CD14-positive monocyte (primary cell): ENCODE results near the gene FOXL2NB. TPM values are rescaled to one million over a fixed set of nuclear protein-coding genes. Genes with fewer than 3 reads are reported as not detected.

Experiments used
- DNase-seq, 3 donors: peaks; one replicate each; pipeline ENCODE4 v3.0.0-alpha.2; 2011 to 2022
- H2AFZ ChIP-seq: 2 replicates; pipeline ENCODE4 v1.6.0; 2012; ENCODE audit warnings: mild to moderate bottlenecking, low read depth, low read length, inconsistent platforms; ENCODE audit not compliant: insufficient read depth, poor library complexity, severe bottlenecking
- H3K27ac ChIP-seq, 2 donors: 1 replicate in 1 of 2; 2 replicates in 1 of 2; pipeline ENCODE4 v1.5.1; 2012 to 2013; ENCODE audit warnings: low read length in 2 of 2, control low read depth in 1 of 2, inconsistent platforms in 1 of 2, low read depth in 1 of 2, mild to moderate bottlenecking in 1 of 2
- H3K27me3 ChIP-seq, 2 donors: one replicate each; pipeline versions ENCODE4 v1.6.0 to v1.6.1; 2011 to 2013; ENCODE audit warnings: low read length in 2 of 2; ENCODE audit not compliant: control insufficient read depth in 2 of 2, insufficient read depth in 2 of 2
- H3K36me3 ChIP-seq, 2 donors: replicated peaks in 1 of 2; 1 replicate in 1 of 2; 2 replicates in 1 of 2; pipeline versions ENCODE4 v1.5.1 to v1.6.1; 2012 to 2013; ENCODE audit warnings: low read length in 2 of 2, control low read depth in 1 of 2, inconsistent platforms in 1 of 2, mild to moderate bottlenecking in 1 of 2; ENCODE audit not compliant: insufficient read depth in 2 of 2, control insufficient read depth in 1 of 2
- H3K4me1 ChIP-seq, 2 donors: 1 replicate in 1 of 2; 2 replicates in 1 of 2; pipeline versions ENCODE4 v1.5.1 to v1.6.1; 2012 to 2013; ENCODE audit warnings: low read length in 2 of 2, control low read depth in 1 of 2, inconsistent platforms in 1 of 2, mild to moderate bottlenecking in 1 of 2, moderate library complexity in 1 of 2; ENCODE audit not compliant: insufficient read depth in 2 of 2, control insufficient read depth in 1 of 2
- H3K4me2 ChIP-seq: replicated peaks from 2 replicates; pipeline ENCODE3; 2012; ENCODE audit warnings: low read length, moderate library complexity, mild to moderate bottlenecking; ENCODE audit not compliant: poor library complexity, severe bottlenecking; ENCODE audit errors: extremely low read depth
- H3K4me3 ChIP-seq, 3 experiments: fragments of 200-600 bp in 1 of 3; sonication (generic) in 1 of 3; replicated peaks in 1 of 3; 1 replicate in 2 of 3; 2 replicates in 1 of 3; pipeline ENCODE4 v1.5.1; 2011 to 2013; ENCODE audit warnings: low read length in 3 of 3, mild to moderate bottlenecking in 3 of 3, control low read depth in 2 of 3, low read depth in 2 of 3, inconsistent platforms in 1 of 3, moderate library complexity in 1 of 3
- H3K79me2 ChIP-seq: 2 replicates; pipeline ENCODE4 v1.6.0; 2012; ENCODE audit warnings: mild to moderate bottlenecking, control low read depth, inconsistent platforms, low read length, moderate library complexity; ENCODE audit not compliant: insufficient read depth
- H3K9ac ChIP-seq: 2 replicates; pipeline ENCODE4 v1.6.0; 2017; ENCODE audit warnings: low read length, mild to moderate bottlenecking; ENCODE audit not compliant: insufficient read depth, poor library complexity, severe bottlenecking
- H3K9me3 ChIP-seq, 2 donors: replicated peaks in 1 of 2; 1 replicate in 1 of 2; 2 replicates in 1 of 2; pipeline versions ENCODE4 v1.5.1 to v1.6.1; 2012 to 2013; ENCODE audit warnings: low read length in 2 of 2, control low read depth in 1 of 2; ENCODE audit not compliant: control insufficient read depth in 1 of 2, insufficient read depth in 1 of 2
- H4K20me1 ChIP-seq: 2 replicates; pipeline ENCODE4 v1.6.0; 2012; ENCODE audit warnings: mild to moderate bottlenecking, low read length, control low read depth, moderate library complexity; ENCODE audit not compliant: insufficient read depth
- H3K27ac Mint-ChIP-seq, 7 donors: one replicate each; pipeline ENCODE4 v1.8.0; 2020; ENCODE audit warnings: mild to moderate bottlenecking in 7 of 7, mixed read lengths in 7 of 7, moderate library complexity in 6 of 7, inconsistent platforms in 2 of 7
- H3K27me3 Mint-ChIP-seq, 3 donors: one replicate each; pipeline ENCODE4 v1.8.0; 2021 to 2022; ENCODE audit warnings: low read depth in 3 of 3, mild to moderate bottlenecking in 3 of 3, mixed read lengths in 3 of 3, moderate library complexity in 3 of 3, inconsistent platforms in 1 of 3
- H3K36me3 Mint-ChIP-seq, 2 donors: one replicate each; pipeline ENCODE4 v1.8.0; 2020; ENCODE audit warnings: mixed read lengths in 2 of 2, inconsistent platforms in 1 of 2, mild to moderate bottlenecking in 1 of 2
- H3K4me1 Mint-ChIP-seq: one replicate; pipeline ENCODE4 v1.8.0; 2020; ENCODE audit warnings: mild to moderate bottlenecking, mixed read lengths
- H3K4me3 Mint-ChIP-seq, 2 donors: one replicate each; pipeline ENCODE4 v1.8.0; 2020; ENCODE audit warnings: mild to moderate bottlenecking in 2 of 2, mixed read lengths in 2 of 2, moderate library complexity in 1 of 2
- H3K9me3 Mint-ChIP-seq, 7 donors: one replicate each; pipeline ENCODE4 v1.8.0; 2020 to 2022; ENCODE audit warnings: mixed read lengths in 7 of 7, mild to moderate bottlenecking in 6 of 7, moderate library complexity in 6 of 7, inconsistent platforms in 2 of 7
- CTCF ChIP-seq: fragments of 200-600 bp; IDR thresholded peaks from one replicate; pipeline ENCODE4 v1.8.0; 2022; ENCODE audit warnings: antibody characterized with exemption, mild to moderate bottlenecking
- WGBS: methylation state at CpG from one replicate; pipeline ENCODE4 v1.1.5; 2013; ENCODE audit warnings: missing lambda C conversion rate; ENCODE audit not compliant: insufficient coverage; 5-methylcytosine and 5-hydroxymethylcytosine counted together
- intact Hi-C, 2 donors: fragments of 100-400 bp; cut with micrococcal nuclease; formaldehyde crosslinking; loops; one replicate each; pipeline versions ENCODE4 v1.15.0 to v1.15.1; 2023
- polyA plus RNA-seq, 3 donors: library from polyadenylated mRNA; depleted of rRNA in 1 of 3; unstranded in 2 of 3; stranded (reverse) in 1 of 3; fragments of 300-500 nt in 2 of 3; fragments of >200 nt in 1 of 3; fragmentation: Illumina TruSeq in 2 of 3; gene quantifications; 1 replicate in 2 of 3; 2 replicates in 1 of 3; pipeline ENCODE4 v1.2.3, GENCODE V29; 2012 to 2021

Gene FOXL2NB
- polyA plus RNA-seq, 3 donors: not detected

GRCh38 chr3:138898301-138898700, 48.7 kb upstream of the FOXL2NB start:
- Mint-ChIP-seq H3K9me3 (no peaks in the 10 kb centered on the region), H3K4me3 (no peak overlapping the region), H3K27me3 (peaks cover 0 to 8% (median 2%) of the 10 kb centered on the region in 3 donors), H3K4me1 (peaks cover 45% of the 10 kb centered on the region), H3K27ac (no peak overlapping the region), H3K36me3 (no peaks in the 10 kb centered on the region)
- no peak for DNase-seq
- Histone ChIP-seq H3K79me2 (no peaks in the 10 kb centered on the region), H3K4me1 (peaks cover 24 to 32% of the 10 kb centered on the region in 2 donors), H2AFZ (no peak overlapping the region), H3K4me2 (no peak overlapping the region), H3K27me3 (no peaks in the 10 kb centered on the region), H4K20me1 (no peaks in the 10 kb centered on the region), H3K9ac (no peak overlapping the region), H3K9me3 (no peaks in the 10 kb centered on the region), H3K36me3 (no peaks in the 10 kb centered on the region), H3K4me3 (no peak overlapping the region), H3K27ac (no peak overlapping the region)
- intact Hi-C loops: no loop called here
- no CpG with 5 or more reads among the region's 1 CpG for WGBS
- TF ChIP-seq CTCF: no peak

- Histone ChIP-seq H2AFZ (no peak overlapping the region), H4K20me1 (no peaks in the 10 kb centered on the region), H3K9ac (no peak overlapping the region), H3K27me3 (no peaks in the 10 kb centered on the region), H3K4me1 (peaks cover 24 to 32% of the 10 kb centered on the region in 2 donors), H3K9me3 (no peaks in the 10 kb centered on the region), H3K4me2 (no peak overlapping the region), H3K79me2 (no peaks in the 10 kb centered on the region), H3K4me3 (no peak overlapping the region), H3K27ac (no peak overlapping the region), H3K36me3 (no peaks in the 10 kb centered on the region)
- Mint-ChIP-seq H3K9me3 (no peaks in the 10 kb centered on the region), H3K27ac (no peak overlapping the region), H3K36me3 (no peaks in the 10 kb centered on the region), H3K4me1 (peaks cover 45% of the 10 kb centered on the region), H3K4me3 (no peak overlapping the region), H3K27me3 (peaks cover 0 to 9% (median 2%) of the 10 kb centered on the region in 3 donors)
- DNase-seq: no peak
- intact Hi-C loops: no loop called here
- no peak for TF ChIP-seq CTCF
Observed at GRCh38 chr3:138898708-138899107, 48.3 kb upstream of the FOXL2NB start.
